Keratinocyte (primary cell): ENCODE results near the gene ZNF70. TPM values are rescaled to one million over a fixed set of nuclear protein-coding genes. Genes with fewer than 3 reads are reported as not detected.

ENCODE experiments used
- DNase-seq: peaks from one replicate; pipeline ENCODE4 v3.0.0-alpha.2; 2011; ENCODE audit warnings: low read depth, missing footprints, low spot score
- FAIRE-seq: peaks from 2 replicates; lab custom pipeline; 2011; peaks lifted over from hg19 to GRCh38; lab: Jason Lieb, UNC
- H2AFZ ChIP-seq: 2 replicates; pipeline ENCODE4 v1.6.0; 2012; ENCODE audit warnings: low read length, control low read depth, inconsistent platforms; ENCODE audit not compliant: control insufficient read depth
- H3K27ac ChIP-seq: 2 replicates; pipeline ENCODE4 v1.5.1; 2011; ENCODE audit warnings: low read length; ENCODE audit not compliant: control insufficient read depth, insufficient read depth
- H3K27me3 ChIP-seq: 3 replicates; pipeline ENCODE4 v1.6.0; 2011; ENCODE audit warnings: low read length; ENCODE audit not compliant: control insufficient read depth, insufficient read depth; ENCODE audit errors: extremely low read depth
- H3K36me3 ChIP-seq, 2 experiments: 2 replicates in 1 of 2; 3 replicates in 1 of 2; pipeline ENCODE4 v1.5.1; 2011; ENCODE audit warnings: low read length in 2 of 2, mild to moderate bottlenecking in 1 of 2; ENCODE audit not compliant: control insufficient read depth in 2 of 2, insufficient read depth in 2 of 2; ENCODE audit errors: extremely low read depth in 1 of 2
- H3K4me1 ChIP-seq: 3 replicates; pipeline ENCODE4 v1.5.1; 2011; ENCODE audit warnings: low read length; ENCODE audit not compliant: control insufficient read depth, insufficient read depth; ENCODE audit errors: extremely low read depth
- H3K4me2 ChIP-seq: 3 replicates; pipeline ENCODE4 v1.6.0; 2011; ENCODE audit warnings: low read depth, low read length; ENCODE audit not compliant: control insufficient read depth, insufficient read depth; ENCODE audit errors: extremely low read depth
- H3K4me3 ChIP-seq, 3 experiments: fragments of 200-600 bp in 1 of 3; sonication (generic) in 1 of 3; 2 replicates in 2 of 3; 3 replicates in 1 of 3; pipeline ENCODE4 v1.5.1; 2011 to 2016; ENCODE audit warnings: low read length in 3 of 3, mild to moderate bottlenecking in 3 of 3, control low read depth in 2 of 3, inconsistent platforms in 1 of 3, low read depth in 1 of 3, mixed read lengths in 1 of 3, mixed run types in 1 of 3, moderate library complexity in 1 of 3; ENCODE audit not compliant: control insufficient read depth in 2 of 3, insufficient read depth in 2 of 3; ENCODE audit errors: extremely low read depth in 1 of 3
- H3K79me2 ChIP-seq: 2 replicates; pipeline ENCODE4 v1.6.0; 2012; ENCODE audit warnings: low read length; ENCODE audit not compliant: control insufficient read depth, insufficient read depth
- H3K9ac ChIP-seq: 3 replicates; pipeline ENCODE4 v1.6.0; 2011; ENCODE audit warnings: low read length; ENCODE audit not compliant: control insufficient read depth, insufficient read depth; ENCODE audit errors: extremely low read depth
- H3K9me1 ChIP-seq: 3 replicates; pipeline ENCODE4 v1.6.0; 2011; ENCODE audit warnings: low read length; ENCODE audit not compliant: control insufficient read depth, insufficient read depth; ENCODE audit errors: extremely low read depth
- H3K9me3 ChIP-seq: 2 replicates; pipeline ENCODE4 v1.5.1; 2012; ENCODE audit warnings: low read depth, low read length; ENCODE audit not compliant: control insufficient read depth
- H4K20me1 ChIP-seq: 3 replicates; pipeline ENCODE4 v1.6.0; 2011; ENCODE audit warnings: low read length; ENCODE audit not compliant: control insufficient read depth, insufficient read depth; ENCODE audit errors: extremely low read depth
- EZH2 ChIP-seq: IDR thresholded peaks from one replicate; pipeline ENCODE4 v1.6.1; 2012; ENCODE audit warnings: inconsistent platforms, mild to moderate bottlenecking, low read length, moderate library complexity
- dilution Hi-C: fragments of 300-500 bp; cut with MboI; formaldehyde crosslinking; loops from one replicate; pipeline ENCODE4 v1.7.0; 2020; ENCODE audit warnings: low sequenced_read_pairs; ENCODE audit not compliant: extremely low pct_ligation_motif_present
- polyA plus RNA-seq, 5 experiments: library from polyadenylated mRNA; depleted of rRNA in 3 of 5; stranded (reverse) in 3 of 5; stranded (forward) in 1 of 5; unstranded in 1 of 5; fragments of >200 nt; gene quantifications; 1 replicate in 1 of 5; 2 replicates in 3 of 5; 3 replicates in 1 of 5; pipeline versions ENCODE4 v1.2.1 to v1.2.3, GENCODE V29; 2011 to 2012; ENCODE audit warnings: missing spikeins in 2 of 5, low read depth in 1 of 5, low replicate concordance in 1 of 5
- TF ChIP-seq, protein P1 (sequence below), 3 experiments: IDR thresholded peaks in 1 of 3; conservative IDR thresholded peaks in 1 of 3; optimal IDR thresholded peaks in 1 of 3; 2 replicates in 2 of 3; 3 replicates in 1 of 3; pipeline versions ENCODE3 to v1.5.1; 2011; ENCODE audit warnings: low read length in 3 of 3, mild to moderate bottlenecking in 3 of 3, moderate library complexity in 2 of 3, control low read depth in 1 of 3, inconsistent platforms in 1 of 3; ENCODE audit not compliant: insufficient read depth in 2 of 3; ENCODE audit errors: extremely low read depth in 1 of 3

ZNF70 gene
- polyA plus RNA-seq, 1 donor (not counting 4 experiments of a cell fraction or from before 2014, with no cell fraction given), result 0.55 TPM

DNA sequence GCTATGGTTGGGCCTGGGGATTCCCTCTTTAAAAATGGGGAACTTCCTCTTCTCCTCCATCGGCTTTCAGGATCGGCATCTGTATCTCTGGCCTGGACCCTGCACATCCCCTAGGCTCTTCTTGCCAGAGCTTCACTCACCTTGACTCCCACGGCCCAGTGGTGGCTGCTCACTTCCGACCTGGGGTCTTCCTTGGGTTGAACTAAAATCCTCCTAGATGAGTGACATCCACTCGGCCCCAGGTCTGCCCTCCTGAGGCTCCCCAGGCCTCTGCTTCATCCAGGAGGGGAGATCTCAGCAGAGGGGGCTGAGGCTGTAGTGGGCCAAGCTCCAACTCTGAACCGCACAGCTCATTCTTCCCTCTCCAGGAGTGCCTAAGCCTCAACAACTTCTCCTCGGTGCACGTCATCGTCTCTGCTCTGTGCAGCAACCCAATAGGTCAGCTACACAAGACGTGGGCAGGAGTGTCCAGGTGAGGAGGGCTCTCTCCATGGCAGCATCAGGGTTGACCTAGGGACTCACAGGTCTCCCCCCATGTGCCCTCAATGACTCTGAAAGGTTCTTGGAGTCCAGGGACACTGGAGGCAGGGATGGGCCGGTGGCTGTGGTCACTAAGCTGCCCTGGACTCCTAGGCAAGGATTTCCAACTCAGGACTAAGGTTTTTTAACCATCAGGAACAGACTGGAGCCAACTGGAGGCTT is 56.8 kb downstream of the ZNF70 start:
- Histone ChIP-seq H3K4me1 (no peaks in the 10 kb centered on the region), H3K4me3 (no peak overlapping the region), H3K9me1 (no peaks in the 10 kb centered on the region), H3K27ac (no peak overlapping the region), H3K79me2 (no peaks in the 10 kb centered on the region), H3K27me3 (no peaks in the 10 kb centered on the region), H3K36me3 (peaks cover 18 to 20% of the 10 kb centered on the region in 2 experiments), H3K9me3 (no peaks in the 10 kb centered on the region), H2AFZ (no peak overlapping the region), H3K4me2 (no peak overlapping the region), H4K20me1 (no peaks in the 10 kb centered on the region), H3K9ac (no peak overlapping the region)
- dilution Hi-C loops, result no loop called here
- no peak for DNase-seq
- no peak for TF ChIP-seq EZH2
- TF ChIP-seq, protein P1, sequence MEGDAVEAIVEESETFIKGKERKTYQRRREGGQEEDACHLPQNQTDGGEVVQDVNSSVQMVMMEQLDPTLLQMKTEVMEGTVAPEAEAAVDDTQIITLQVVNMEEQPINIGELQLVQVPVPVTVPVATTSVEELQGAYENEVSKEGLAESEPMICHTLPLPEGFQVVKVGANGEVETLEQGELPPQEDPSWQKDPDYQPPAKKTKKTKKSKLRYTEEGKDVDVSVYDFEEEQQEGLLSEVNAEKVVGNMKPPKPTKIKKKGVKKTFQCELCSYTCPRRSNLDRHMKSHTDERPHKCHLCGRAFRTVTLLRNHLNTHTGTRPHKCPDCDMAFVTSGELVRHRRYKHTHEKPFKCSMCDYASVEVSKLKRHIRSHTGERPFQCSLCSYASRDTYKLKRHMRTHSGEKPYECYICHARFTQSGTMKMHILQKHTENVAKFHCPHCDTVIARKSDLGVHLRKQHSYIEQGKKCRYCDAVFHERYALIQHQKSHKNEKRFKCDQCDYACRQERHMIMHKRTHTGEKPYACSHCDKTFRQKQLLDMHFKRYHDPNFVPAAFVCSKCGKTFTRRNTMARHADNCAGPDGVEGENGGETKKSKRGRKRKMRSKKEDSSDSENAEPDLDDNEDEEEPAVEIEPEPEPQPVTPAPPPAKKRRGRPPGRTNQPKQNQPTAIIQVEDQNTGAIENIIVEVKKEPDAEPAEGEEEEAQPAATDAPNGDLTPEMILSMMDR (optimal IDR thresholded peaks at IDR 0.05 in 1 of 3, IDR thresholded peaks at IDR 0.05 in 1 of 3, conservative IDR thresholded peaks at IDR 0.05 in 1 of 3; ENCODE audit: extremely low read depth in 1 of 3, insufficient read depth in 2 of 3, low read length in 3 of 3), result no peak
- FAIRE-seq, result no peak

DNA sequence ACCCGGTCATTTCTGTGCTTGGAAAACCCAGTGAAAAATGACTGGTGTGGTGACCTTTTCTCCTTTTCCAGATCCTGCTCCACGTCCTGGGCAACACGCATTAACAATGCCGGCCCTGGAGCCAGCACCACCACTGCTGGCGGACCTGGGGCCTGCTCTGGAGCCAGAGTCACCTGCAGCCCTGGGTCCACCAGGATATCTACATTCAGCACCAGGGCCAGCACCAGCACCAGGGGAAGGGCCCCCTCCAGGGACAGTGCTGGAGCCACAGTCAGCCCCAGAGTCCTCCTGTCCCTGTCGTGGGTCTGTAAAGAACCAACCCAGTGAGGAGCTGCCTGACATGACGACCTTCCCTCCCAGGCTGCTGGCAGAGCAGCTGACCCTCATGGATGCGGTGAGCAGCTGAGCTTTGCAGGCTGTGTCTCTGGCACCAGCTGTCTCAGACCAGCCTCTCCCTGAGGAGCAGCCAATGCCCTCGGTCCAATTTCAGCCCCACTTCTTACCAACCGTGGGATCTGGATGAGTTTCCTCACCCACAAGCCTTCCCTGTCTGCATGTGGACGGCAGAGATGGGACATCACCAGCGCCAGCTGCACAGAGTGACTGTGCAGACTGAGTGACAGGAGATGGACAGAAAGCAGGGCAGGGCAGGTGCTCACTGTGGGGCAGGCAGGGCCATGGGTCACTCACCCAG is 58.2 kb downstream of the ZNF70 start:
- H3K9ac ChIP-seq, result no peak overlapping the region
- no peaks in the 10 kb centered on the region for H4K20me1 ChIP-seq
- DNase-seq (no peak), FAIRE-seq (no peak)
- no peak overlapping the region for H3K4me3 ChIP-seq
- H3K36me3 ChIP-seq, result peaks cover 14 to 18% of the 10 kb centered on the region in 2 experiments
- H3K9me3 ChIP-seq, result no peaks in the 10 kb centered on the region
- no peaks in the 10 kb centered on the region for H3K4me1 ChIP-seq
- dilution Hi-C loops, result no loop called here
- no peak overlapping the region for H3K4me2 ChIP-seq
- H3K9me1 ChIP-seq, result no peaks in the 10 kb centered on the region
- H2AFZ ChIP-seq, result no peak overlapping the region
- TF ChIP-seq EZH2, result no peak
- TF ChIP-seq, protein P1 (optimal IDR thresholded peaks at IDR 0.05 in 1 of 3, IDR thresholded peaks at IDR 0.05 in 1 of 3, conservative IDR thresholded peaks at IDR 0.05 in 1 of 3; ENCODE audit: extremely low read depth in 1 of 3, insufficient read depth in 2 of 3, low read length in 3 of 3), result no peak
- no peaks in the 10 kb centered on the region for H3K27me3 ChIP-seq
- H3K79me2 ChIP-seq, result no peaks in the 10 kb centered on the region
- no peak overlapping the region for H3K27ac ChIP-seq
